ENCODE measurements around the gene MCM3.

- TF ChIP-seq CTCF (IDR thresholded peaks at IDR 0.05) (no peak), POLR2A (IDR thresholded peaks at IDR 0.05) (no peak)
Measured at GRCh38 chr6:52227495-52227894, 57.0 kb downstream of the MCM3 start.
